GM19193 (cell line): ENCODE data around the gene CNNM2.

Source experiments
- POLR2A ChIP-seq: IDR thresholded peaks from 4 replicates; pipeline ENCODE4 v1.6.1; 2011; ENCODE audit not compliant: insufficient read depth, insufficient read length; ENCODE audit errors: extremely low read depth

CNNM2 gene

DNA sequence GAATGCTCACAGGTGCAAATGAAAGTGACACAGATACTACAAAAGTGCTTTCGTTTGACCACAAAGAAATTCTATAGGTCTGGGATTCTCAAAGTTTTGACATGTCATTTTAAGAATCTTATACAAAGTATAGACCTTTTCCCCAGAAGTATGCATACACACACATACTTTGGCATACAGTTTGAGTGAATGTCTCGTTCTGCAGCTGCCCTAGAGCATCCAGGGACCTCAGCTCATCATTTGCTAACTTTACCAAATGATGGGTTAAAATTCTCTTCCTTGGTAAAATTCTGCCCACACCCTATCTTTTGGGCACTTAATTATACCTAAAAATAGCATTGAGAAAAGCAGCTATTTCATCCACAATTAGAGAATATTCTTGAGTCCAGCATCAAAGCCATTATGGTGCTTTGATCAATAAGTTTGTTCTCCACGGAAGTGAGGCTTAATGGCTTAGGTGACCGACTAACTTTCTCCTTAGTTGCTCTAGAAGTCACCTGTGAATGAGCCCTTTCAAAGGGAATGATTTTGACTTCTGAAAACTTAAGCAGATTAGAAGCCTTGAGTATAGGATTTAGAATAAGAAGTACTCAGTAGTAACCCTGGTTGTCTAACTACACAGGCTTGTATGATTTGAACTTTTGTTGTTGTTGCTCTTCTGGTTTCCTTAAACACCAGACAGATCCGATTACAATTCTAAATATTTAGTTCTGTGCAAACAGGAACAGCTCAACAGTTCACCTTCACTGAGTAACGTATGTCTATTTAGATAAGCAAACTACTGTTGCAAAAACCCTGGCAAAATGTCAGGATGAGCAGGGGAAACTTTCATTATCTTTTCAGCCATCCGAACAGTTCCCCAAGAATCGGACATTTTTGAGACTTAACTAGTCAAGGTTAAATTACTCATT lies 70.6 kb downstream of the CNNM2 start:
- TF ChIP-seq POLR2A: no peak

DNA sequence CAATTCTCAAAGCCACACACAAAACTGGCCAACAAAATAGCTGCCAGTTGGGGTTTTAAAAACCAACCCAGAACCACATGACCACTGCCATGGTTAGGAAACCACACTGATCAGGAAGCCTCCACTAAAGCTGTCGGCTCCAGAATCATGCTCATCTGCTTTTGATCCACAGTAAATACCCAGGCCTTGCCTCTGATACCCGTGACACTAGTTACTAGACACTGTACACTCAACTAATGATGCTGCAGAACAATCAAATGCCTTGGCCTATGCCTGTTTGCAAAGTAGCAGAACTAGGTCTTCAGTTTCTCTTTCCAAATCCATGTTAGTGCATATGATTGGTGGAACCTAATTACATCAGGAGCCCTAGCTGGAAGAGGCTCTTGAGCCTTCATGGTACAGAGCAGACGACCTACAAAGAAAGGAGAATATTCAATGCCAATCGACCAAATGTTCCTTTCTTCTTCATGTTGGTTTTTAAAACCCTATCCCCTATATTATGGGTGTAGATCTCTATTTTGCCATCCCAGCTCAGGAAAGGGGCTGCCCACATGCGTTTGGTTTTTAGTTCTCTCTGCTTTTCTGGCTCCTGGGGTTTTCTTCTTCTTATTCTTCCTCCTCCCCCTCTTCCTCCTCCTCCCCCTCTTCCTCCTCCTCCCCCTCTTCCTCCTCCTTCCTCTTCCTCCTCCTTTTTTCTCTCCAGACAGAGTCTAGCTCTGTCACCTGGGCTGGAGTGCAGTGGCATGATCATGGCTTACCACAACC lies 76.6 kb downstream of the CNNM2 start:
- no peak for TF ChIP-seq POLR2A

DNA sequence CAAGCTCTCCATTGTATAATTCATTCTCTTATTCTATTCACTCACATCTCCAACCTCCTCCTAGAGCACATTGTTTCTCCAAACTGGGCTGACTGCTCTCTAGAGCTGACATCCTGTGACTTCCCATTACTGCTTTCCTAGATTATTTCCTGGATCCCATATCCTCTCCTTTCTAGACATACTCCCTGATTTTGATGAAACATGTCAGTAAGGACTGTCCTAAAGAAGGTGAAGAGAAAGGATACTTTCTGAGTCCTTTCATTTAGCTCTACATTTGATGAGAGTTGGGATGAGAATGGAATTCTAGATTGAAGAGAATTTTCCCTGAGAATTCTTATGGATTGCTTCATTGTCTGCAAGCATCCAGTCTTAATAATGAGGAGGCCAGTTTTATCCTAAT lies 78.8 kb downstream of the CNNM2 start:
- TF ChIP-seq POLR2A: no peak

DNA sequence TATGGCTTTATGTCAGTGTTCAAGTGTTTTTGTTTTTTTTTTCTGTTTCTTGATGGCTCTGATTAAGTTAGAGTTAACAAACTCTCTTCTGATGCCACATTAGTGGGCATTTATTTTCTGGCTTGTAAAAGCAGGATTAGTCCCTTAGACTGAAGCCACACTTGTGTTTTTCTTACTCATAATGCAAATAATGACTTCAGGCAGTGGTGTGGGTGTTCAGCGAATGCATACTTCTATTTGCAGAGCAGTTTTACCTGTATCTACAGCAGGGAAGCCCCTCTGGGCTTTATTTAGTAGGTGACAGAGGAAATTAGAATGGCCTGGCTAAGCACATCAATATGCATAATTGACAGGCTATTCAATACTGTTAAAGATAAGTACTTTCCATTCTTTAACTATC lies 79.9 kb downstream of the CNNM2 start:
- no peak for TF ChIP-seq POLR2A

DNA sequence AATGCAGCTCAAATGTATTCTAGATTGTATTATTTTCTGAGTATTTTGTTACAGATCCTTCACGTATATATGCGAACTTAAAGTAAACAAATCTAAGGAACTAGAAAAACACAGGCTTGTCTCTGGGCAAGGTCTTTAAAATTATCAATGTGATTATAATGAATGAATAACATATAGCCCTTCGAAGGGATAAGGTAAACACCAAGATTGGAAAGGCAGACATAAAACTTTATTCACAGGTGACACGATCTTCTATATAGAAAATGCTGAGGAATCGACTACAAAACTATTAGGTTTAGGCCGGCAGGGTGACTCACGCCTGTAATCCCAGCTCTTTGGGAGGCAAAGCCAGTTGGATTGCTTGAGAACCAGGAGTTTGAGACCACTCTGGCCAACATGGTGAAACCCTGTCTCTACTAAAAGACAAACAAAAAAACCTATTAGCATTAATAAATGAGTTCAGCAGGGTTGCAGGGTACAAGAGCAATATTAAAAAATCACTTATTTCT lies 80.4 kb downstream of the CNNM2 start:
- TF ChIP-seq POLR2A: no peak

DNA sequence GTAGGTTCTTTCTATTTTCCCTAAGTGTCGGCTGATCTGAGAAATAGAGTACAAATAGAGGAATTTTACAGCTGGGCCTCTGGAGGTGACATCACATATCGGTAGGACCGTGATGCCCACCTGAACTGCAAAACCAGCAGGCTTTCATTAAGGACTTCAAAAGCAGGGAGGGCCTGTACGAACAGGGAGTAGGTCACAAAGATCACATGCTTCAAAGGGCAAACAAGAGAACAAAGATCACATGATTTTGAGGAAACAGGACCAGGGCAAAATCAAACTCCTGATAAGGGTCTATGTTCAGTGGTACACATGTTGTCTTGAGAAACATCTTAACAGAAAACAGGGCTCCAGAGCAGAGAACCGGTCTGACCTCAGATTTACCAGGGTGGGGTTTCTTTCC lies 88.9 kb downstream of the CNNM2 start:
- TF ChIP-seq POLR2A: no peak

DNA sequence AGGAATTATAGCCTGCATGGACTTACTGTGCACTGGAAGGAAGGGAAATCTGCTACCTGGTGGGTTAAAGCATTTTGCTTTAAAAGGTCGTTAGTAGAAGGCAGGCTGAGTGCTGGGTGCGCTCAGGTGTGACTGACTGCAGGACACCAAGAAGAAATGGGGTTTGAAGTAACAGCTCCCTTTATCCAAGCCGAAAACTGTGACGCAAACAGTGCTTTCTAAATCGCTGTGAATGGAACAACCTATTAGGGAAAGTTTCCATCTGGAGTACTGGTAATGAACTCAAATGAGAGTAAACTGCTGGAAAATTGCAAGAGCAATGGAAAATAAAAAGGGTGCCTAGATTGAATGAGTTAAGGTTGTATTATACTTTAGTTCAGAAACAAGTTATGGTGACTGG lies 95.3 kb downstream of the CNNM2 start:
- TF ChIP-seq POLR2A: no peak

DNA sequence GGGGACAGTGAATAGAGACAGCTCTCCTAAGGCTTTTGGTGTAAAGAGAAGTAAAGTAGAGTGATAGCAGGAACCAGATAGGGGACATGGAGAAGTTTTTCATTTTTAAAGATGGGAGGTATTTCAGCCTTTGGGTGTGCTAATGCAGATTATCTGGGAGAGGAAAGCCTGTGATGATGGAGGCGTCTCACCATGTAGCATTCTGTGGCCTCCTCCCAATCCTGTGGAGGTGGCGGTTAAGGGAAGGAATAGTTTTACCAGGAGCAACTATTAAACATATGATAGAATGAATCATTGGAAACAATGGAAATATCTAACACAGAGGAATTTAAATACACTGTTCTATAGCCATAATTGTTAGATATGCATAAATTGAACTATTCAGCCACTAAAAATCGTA lies 101.3 kb downstream of the CNNM2 start:
- no peak for TF ChIP-seq POLR2A

DNA sequence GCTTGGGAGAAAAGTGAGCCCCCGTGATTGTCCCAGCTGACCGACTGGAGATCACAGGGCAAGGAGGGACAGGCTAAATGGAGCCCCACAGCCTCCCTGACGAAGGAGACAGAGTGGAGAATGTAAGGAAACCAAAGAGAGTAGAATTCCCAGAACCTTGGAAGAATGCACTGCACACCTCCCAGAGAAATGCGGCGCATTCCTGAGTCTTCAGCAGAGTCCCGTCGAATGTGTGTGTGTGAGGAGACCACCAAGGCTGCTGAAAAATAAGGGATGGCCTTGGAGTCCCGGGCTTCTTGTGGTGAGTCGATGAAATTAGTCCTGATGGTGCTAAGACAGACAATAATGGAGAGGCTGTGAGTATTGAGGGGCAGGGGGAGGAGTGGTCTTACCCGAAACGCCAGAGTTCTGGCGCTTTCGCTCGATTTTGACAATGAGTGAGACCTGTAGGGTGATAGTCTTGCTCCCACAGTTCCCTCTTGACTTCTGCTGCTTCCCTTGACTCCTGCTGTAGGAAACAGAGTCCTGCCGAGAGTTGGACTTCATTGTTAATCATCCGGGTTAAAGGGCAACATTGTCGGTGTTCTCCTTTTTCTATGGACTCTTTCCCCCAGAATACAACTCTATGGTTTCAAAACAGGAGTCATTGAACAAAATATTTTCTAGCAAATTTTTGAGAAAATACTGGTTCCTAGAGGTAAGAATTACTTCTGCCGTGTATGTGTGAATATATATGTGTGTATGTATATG lies 103.2 kb downstream of the CNNM2 start:
- no peak for TF ChIP-seq POLR2A

DNA sequence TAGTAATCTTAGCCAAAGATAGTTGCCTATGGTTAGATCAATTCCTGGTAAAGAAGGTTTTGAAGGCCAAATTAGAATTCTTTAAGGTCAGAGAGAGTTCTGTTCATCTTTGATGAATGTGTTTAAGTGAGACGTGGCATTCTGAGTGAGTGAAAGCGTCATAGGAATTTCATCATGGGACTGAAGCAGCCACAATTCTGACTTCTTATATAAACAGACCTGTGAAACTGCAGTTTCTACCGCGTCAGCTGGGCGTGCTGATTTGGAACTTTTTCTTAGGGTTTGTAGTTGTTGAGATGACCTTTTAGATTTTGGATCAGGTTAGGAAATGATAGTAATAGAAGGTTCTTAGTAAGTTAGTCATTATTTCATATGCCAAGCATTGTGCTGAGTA lies 103.8 kb downstream of the CNNM2 start:
- no peak for TF ChIP-seq POLR2A

DNA sequence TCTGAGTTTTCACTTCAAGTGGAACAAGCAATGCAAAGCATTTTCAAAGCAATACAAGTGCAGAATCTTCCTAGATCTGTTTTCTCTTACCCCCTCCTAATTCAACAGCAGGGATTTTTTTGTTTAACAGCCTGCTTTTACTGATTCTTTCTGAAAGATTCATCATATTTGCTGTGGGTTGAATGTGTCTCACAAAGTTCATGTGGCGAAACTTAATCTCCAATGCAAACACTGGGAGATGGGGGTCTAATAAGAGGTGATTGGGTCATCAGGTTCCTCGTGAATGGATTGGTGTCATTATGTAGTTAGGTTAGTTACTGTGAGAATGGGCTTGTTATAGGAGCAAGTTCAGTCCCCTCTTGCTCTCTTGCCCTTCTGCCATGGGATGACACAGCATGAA lies 107.6 kb downstream of the CNNM2 start:
- TF ChIP-seq POLR2A: no peak

DNA sequence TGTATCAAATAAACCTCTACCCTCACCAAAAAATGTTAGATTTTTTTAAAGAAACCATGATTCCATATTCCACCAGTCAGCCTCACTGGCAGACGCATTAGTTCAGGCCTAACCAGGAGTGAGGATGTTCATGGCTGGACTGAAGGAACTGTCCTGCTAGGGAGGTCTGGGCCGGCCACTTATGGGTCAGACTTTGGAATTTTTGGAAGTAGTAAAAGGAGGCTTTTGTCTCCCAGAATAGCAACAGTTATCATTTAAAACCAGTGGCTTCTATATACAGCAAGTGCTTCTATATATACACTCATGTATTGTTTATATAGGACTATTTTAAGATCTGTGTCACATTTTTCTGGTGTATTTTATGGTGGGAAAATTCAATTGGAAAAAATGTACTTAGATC lies 120.5 kb downstream of the CNNM2 start:
- no peak for TF ChIP-seq POLR2A

DNA sequence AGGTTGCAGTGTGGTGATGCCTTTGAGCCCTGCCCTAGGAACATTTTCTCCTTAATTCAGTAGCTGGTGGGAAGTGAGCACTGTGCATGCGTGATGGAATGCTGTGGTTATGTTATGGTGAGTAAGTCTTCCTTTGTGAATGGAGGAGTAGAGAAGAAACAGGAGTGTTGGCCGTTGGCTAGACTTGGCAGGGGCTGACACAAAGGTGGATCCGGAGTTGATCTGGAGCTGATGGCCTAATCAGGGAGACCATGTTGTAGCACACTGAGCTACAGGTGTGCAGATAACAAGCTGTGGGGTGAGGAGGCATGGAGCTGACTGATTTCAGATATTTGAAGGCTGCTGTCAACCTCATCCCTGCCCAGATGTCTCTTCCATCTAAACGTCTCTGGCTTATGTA lies 122.3 kb downstream of the CNNM2 start:
- TF ChIP-seq POLR2A: no peak

DNA sequence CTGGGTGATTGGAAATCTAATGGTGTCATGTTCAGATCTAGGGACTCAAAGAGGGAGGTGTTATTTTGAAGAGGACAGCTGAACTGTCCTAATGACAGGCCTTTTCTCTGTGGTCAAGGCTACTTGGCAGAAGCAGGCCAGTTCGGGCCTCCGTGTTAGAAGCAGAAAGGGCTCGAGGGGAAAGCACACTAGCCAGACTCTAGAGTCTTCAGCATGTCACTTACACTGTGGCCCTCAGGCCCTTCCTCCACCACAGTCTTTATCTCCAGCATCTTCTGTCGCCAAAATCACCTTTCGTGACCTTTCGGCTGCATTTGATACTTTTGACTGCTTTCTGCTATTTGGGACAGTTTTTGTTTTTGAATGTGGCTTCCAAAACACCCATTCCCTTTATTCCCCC lies 123.3 kb downstream of the CNNM2 start:
- no peak for TF ChIP-seq POLR2A

DNA sequence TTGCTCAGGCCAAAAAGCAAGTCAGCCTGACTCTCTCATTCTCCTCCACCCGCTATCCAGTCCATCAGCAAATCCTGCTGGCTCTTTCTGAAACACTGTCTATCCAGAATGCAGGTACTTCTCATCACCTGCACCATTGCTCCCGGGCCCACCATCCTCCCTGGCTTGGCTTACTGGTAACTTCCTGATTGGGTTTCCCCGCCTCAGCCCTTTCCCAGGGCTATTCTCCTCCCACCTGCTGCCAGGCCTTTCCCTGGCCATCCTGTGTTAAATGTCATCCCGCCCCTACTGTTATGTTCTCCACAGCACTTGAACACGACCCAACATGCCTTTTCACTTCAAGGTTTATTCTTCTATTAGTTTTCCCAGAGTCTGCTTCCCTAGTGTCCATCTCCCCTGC lies 124.0 kb downstream of the CNNM2 start:
- TF ChIP-seq POLR2A: no peak

DNA sequence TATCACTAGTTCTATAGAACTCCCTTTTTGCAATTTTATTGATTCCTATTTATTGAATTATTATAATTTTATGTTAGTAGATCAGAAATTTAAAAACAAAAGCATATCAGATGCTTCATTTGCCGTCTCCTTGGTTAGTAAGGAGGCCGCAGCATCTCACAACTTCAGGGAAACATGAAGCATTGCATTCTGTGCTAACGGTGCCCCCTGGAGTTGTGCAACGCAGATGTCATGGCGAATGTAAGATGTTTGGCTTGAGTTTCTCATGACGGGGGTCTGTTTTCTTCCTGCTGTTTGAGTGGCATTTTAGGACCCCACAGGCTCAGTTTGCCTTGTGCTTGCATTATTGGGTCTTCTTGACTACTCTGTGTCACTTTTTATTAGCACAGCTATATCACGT lies 124.8 kb downstream of the CNNM2 start:
- TF ChIP-seq POLR2A: no peak

DNA sequence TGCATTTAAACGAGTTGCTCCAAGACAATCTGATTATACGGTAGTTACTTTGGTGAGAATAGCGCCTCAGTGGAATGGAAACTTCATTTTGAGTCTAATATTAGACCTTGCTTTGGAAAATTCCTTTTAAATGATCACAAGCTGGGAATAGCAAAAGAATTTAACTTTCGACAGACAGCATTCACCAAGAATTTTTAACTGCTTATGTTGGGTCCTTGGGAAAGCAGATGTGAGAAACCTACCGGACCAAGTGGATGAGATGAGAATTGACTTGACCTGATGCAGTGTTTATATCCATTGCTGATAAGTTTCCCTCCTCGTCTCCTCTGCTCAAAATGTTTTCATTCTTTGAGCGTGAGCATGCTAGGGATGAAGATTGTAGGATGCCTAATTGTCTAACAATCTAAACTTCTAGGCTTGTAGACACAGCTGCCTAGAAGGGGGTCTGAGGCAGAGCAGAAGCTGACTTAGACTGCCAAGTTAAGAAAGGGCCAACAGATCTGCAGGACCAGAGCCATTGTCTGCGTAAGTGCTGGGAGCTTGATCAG lies 126.9 kb downstream of the CNNM2 start:
- TF ChIP-seq POLR2A: no peak
